HG03159 (cell line): ENCODE results near the gene CDV3.
"Not testable (repeated sequence)": the region's sequence is repeated elsewhere in the genome, so short reads cannot be mapped to it uniquely, and the experiment has no call there.

ENCODE experiments used
- ATAC-seq: cut with Tn5 transposase; IDR thresholded peaks from one replicate; pipeline ENCODE4 v1.9.1; 2021; ENCODE audit warnings: mild to moderate bottlenecking, moderate library complexity; ENCODE audit not compliant: unreplicated experiment

CDV3 gene

GRCh38 chr3:133573629-133574194 is at the start of gene CDV3:
Gene CDV3, plus strand, starts transcription at chr3:133573686. Its CDS starts 359 bp downstream, at chr3:133574045.
- ATAC-seq, result peak; percentile 25

GRCh38 chr3:133523758-133524157 is 49.7 kb upstream of the CDV3 start:
- ATAC-seq, result not testable (repeated sequence)

GRCh38 chr3:133525435-133525834 is 48.1 kb upstream of the CDV3 start:
- ATAC-seq, result no peak

- ATAC-seq, result no peak
These were observed 46.3 kb upstream of the CDV3 start for GRCh38 chr3:133527081-133527715.

GRCh38 chr3:133529809-133530208 is 43.7 kb upstream of the CDV3 start:
- no peak for ATAC-seq

- no peak for ATAC-seq
These were observed 41.5 kb upstream of the CDV3 start for GRCh38 chr3:133531981-133532380.

- ATAC-seq, result no peak
These were observed 40.5 kb upstream of the CDV3 start for GRCh38 chr3:133532951-133533350.

- ATAC-seq, result no peak
These were observed 37.3 kb upstream of the CDV3 start for GRCh38 chr3:133535971-133536881.

- ATAC-seq, result not testable (repeated sequence)
These were observed 36.4 kb upstream of the CDV3 start for GRCh38 chr3:133537131-133537530.

GRCh38 chr3:133538154-133538553 is 35.3 kb upstream of the CDV3 start:
- no peak for ATAC-seq

- ATAC-seq, result peak; percentile 59
These were observed 32.4 kb upstream of the CDV3 start for GRCh38 chr3:133540896-133541674.

GRCh38 chr3:133542871-133543270 is 30.6 kb upstream of the CDV3 start:
- no peak for ATAC-seq

- ATAC-seq, result not testable (repeated sequence)
These were observed 28.5 kb upstream of the CDV3 start for GRCh38 chr3:133544983-133545382.

GRCh38 chr3:133547432-133548041 is 25.9 kb upstream of the CDV3 start:
- ATAC-seq, result no peak

GRCh38 chr3:133548090-133548489 is 25.4 kb upstream of the CDV3 start:
- no peak for ATAC-seq

GRCh38 chr3:133549565-133549964 is 23.9 kb upstream of the CDV3 start:
- ATAC-seq, result no peak

GRCh38 chr3:133551589-133551988 is 21.9 kb upstream of the CDV3 start:
- not testable (repeated sequence) for ATAC-seq

- ATAC-seq, result no peak
These were observed 11.8 kb upstream of the CDV3 start for GRCh38 chr3:133561679-133562078.

GRCh38 chr3:133562376-133562775 is 11.1 kb upstream of the CDV3 start:
- no peak for ATAC-seq

GRCh38 chr3:133563186-133563591 is 10.3 kb upstream of the CDV3 start:
- ATAC-seq, result no peak

GRCh38 chr3:133563816-133564215 is 9.7 kb upstream of the CDV3 start:
- ATAC-seq, result no peak
